ENCODE data around the gene PRELID2.

Gene PRELID2

GRCh38 chr5:145830594-145830993 lies 4.5 kb downstream of the PRELID2 start:
- no peaks in the 10 kb centered on the region for H3K9me3 ChIP-seq (ENCODE audit: insufficient read depth, low read depth, low read length)
- H4K20me1 ChIP-seq (ENCODE audit: insufficient read depth, low read length, poor library complexity, severe bottlenecking), result peaks cover 13% of the 10 kb centered on the region
- peaks cover 81% of the 10 kb centered on the region for H3K79me2 ChIP-seq (ENCODE audit: insufficient read depth, low read length)
- no peaks in the 10 kb centered on the region for H3K36me3 ChIP-seq (ENCODE audit: insufficient read depth, low read length)
- no peak overlapping the region for H2AFZ ChIP-seq (ENCODE audit: low read length)
- TF ChIP-seq, protein P1, sequence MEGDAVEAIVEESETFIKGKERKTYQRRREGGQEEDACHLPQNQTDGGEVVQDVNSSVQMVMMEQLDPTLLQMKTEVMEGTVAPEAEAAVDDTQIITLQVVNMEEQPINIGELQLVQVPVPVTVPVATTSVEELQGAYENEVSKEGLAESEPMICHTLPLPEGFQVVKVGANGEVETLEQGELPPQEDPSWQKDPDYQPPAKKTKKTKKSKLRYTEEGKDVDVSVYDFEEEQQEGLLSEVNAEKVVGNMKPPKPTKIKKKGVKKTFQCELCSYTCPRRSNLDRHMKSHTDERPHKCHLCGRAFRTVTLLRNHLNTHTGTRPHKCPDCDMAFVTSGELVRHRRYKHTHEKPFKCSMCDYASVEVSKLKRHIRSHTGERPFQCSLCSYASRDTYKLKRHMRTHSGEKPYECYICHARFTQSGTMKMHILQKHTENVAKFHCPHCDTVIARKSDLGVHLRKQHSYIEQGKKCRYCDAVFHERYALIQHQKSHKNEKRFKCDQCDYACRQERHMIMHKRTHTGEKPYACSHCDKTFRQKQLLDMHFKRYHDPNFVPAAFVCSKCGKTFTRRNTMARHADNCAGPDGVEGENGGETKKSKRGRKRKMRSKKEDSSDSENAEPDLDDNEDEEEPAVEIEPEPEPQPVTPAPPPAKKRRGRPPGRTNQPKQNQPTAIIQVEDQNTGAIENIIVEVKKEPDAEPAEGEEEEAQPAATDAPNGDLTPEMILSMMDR (conservative IDR thresholded peaks at IDR 0.05; ENCODE audit: low read length), result no peak
- TF ChIP-seq EZH2phosphoT487 (IDR thresholded peaks at IDR 0.05; ENCODE audit: borderline replicate concordance), result no peak
- H3K27me3 ChIP-seq (ENCODE audit: insufficient read depth, low read length, poor library complexity, severe bottlenecking), result no peaks in the 10 kb centered on the region
- H3K9me2 ChIP-seq (replicated peaks; ENCODE audit: low read depth, low read length), result no peaks in the 10 kb centered on the region
- H3K4me2 ChIP-seq (ENCODE audit: low read depth, low read length, poor library complexity, severe bottlenecking), result peak overlapping the region; percentile 80
- peak overlapping the region; percentile 81 for H3K9ac ChIP-seq (ENCODE audit: low read depth, low read length, poor library complexity, severe bottlenecking)
- H3K4me3 ChIP-seq (ENCODE audit: low read length, poor library complexity, severe bottlenecking), result peak overlapping the region; percentile 40
- no peaks in the 10 kb centered on the region for H3F3A ChIP-seq (ENCODE audit: low read depth)
- H3K4me1 ChIP-seq (ENCODE audit: insufficient read depth, low read length, poor library complexity, severe bottlenecking), result peaks cover 70% of the 10 kb centered on the region

- Histone ChIP-seq H4K20me1 (ENCODE audit: insufficient read depth, low read length, poor library complexity, severe bottlenecking) (peaks cover 13% of the 10 kb centered on the region), H3K9me3 (ENCODE audit: insufficient read depth, low read depth, low read length) (no peaks in the 10 kb centered on the region), H3K4me1 (ENCODE audit: insufficient read depth, low read length, poor library complexity, severe bottlenecking) (peaks cover 70% of the 10 kb centered on the region), H3K9me2 (replicated peaks; ENCODE audit: low read depth, low read length) (no peaks in the 10 kb centered on the region), H3K79me2 (ENCODE audit: insufficient read depth, low read length) (peaks cover 77% of the 10 kb centered on the region), H3K4me3 (ENCODE audit: low read length, poor library complexity, severe bottlenecking) (peak overlapping the region; percentile 40), H3K4me2 (ENCODE audit: low read depth, low read length, poor library complexity, severe bottlenecking) (peak overlapping the region; percentile 80), H2AFZ (ENCODE audit: low read length) (no peak overlapping the region), H3F3A (ENCODE audit: low read depth) (no peaks in the 10 kb centered on the region), H3K9ac (ENCODE audit: low read depth, low read length, poor library complexity, severe bottlenecking) (no peak overlapping the region), H3K36me3 (ENCODE audit: insufficient read depth, low read length) (no peaks in the 10 kb centered on the region), H3K27me3 (ENCODE audit: insufficient read depth, low read length, poor library complexity, severe bottlenecking) (no peaks in the 10 kb centered on the region)
- no peak for TF ChIP-seq EZH2phosphoT487 (IDR thresholded peaks at IDR 0.05; ENCODE audit: borderline replicate concordance)
- TF ChIP-seq, protein P1 (conservative IDR thresholded peaks at IDR 0.05; ENCODE audit: low read length), result no peak
Measured at GRCh38 chr5:145829708-145830361, 5.3 kb downstream of the PRELID2 start.

DNA sequence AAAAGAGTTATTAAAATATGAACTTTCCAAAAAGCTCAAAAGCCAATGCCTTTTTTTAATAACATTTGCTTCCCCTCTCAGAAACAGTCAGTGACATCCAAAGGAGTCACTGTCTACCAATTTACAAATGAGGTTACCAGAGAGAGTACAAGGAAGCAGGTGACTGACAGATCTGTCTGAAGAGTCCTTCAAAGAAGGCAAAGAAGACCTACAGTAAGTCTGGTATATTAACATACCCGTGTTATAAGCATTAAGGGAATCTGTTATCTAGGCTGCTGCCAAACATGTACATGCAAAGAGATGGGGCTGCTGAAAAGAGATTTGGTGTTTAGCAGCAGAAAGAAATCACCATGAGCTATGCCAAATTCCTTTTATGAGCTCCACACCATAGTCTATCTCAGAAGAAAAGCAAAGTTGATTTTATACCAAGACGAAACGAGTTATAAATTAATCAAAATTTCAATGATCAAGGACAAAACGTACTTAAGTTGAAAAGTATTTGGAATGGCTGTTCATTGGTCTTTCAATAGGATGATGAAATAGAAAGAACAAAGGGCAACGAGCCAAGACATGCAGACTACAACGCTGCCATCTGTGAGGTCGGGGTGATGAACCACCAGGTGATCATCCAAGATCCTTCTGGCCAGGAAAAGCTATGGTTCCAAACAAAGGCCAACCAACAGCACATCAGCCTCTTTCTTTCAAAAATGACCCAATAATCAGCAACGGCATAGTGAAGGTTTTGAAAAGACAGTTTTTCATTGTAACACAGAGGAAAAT lies 8.1 kb downstream of the PRELID2 start:
- Histone ChIP-seq H3F3A (ENCODE audit: low read depth) (no peaks in the 10 kb centered on the region), H4K20me1 (ENCODE audit: insufficient read depth, low read length, poor library complexity, severe bottlenecking) (peaks cover 7% of the 10 kb centered on the region), H3K4me3 (ENCODE audit: low read length, poor library complexity, severe bottlenecking) (no peak overlapping the region), H3K4me1 (ENCODE audit: insufficient read depth, low read length, poor library complexity, severe bottlenecking) (peaks cover 54% of the 10 kb centered on the region), H3K9me3 (ENCODE audit: insufficient read depth, low read depth, low read length) (no peaks in the 10 kb centered on the region), H3K9ac (ENCODE audit: low read depth, low read length, poor library complexity, severe bottlenecking) (peak overlapping the region; percentile 2), H3K36me3 (ENCODE audit: insufficient read depth, low read length) (peaks cover 7% of the 10 kb centered on the region; the same call in 1 of the 2 replicates), H3K27me3 (ENCODE audit: insufficient read depth, low read length, poor library complexity, severe bottlenecking) (no peaks in the 10 kb centered on the region), H3K9me2 (replicated peaks; ENCODE audit: low read depth, low read length) (no peaks in the 10 kb centered on the region), H3K79me2 (ENCODE audit: insufficient read depth, low read length) (peaks cover 65% of the 10 kb centered on the region), H2AFZ (ENCODE audit: low read length) (no peak overlapping the region), H3K4me2 (ENCODE audit: low read depth, low read length, poor library complexity, severe bottlenecking) (peak overlapping the region; percentile 11)
- no peak for TF ChIP-seq EZH2phosphoT487 (IDR thresholded peaks at IDR 0.05; ENCODE audit: borderline replicate concordance)
